SU-DHL-6 (cell line): ENCODE results near the gene AMOTL1.

Source experiments
- H2AFZ ChIP-seq: fragments of 200-600 bp; sonication (generic); 2 replicates; pipeline ENCODE4 v1.6.1; 2014; ENCODE audit warnings: low read depth, mild to moderate bottlenecking, moderate library complexity, mixed read lengths, antibody characterized with exemption, low read length; ENCODE audit not compliant: severe bottlenecking
- H3F3A ChIP-seq: fragments of 200-600 bp; shearing (Covaris generic); 2 replicates; pipeline ENCODE4 v1.6.0; 2016; ENCODE audit warnings: antibody characterized with exemption, mild to moderate bottlenecking; ENCODE audit not compliant: insufficient read depth
- H3K27ac ChIP-seq: fragments of 200-600 bp; sonication (generic); 2 replicates; pipeline ENCODE4 v1.5.1; 2016; ENCODE audit warnings: low read depth, mild to moderate bottlenecking, low read length, moderate library complexity, mixed read lengths
- H3K27me3 ChIP-seq: fragments of 200-600 bp; sonication (generic), shearing (Covaris generic); 2 replicates; pipeline ENCODE4 v1.6.0; 2014; ENCODE audit warnings: mild to moderate bottlenecking, low read length
- H3K36me3 ChIP-seq: fragments of 200-600 bp; sonication (generic); 2 replicates; pipeline ENCODE4 v1.6.1; 2014; ENCODE audit warnings: mild to moderate bottlenecking, low read length, mixed read lengths
- H3K4me2 ChIP-seq: fragments of 300-600, 200-600 bp; shearing (Covaris generic), sonication (generic); 2 replicates; pipeline ENCODE4 v1.6.0; 2014; ENCODE audit warnings: low read length, low read depth, mild to moderate bottlenecking; ENCODE audit not compliant: poor library complexity, severe bottlenecking
- H3K4me3 ChIP-seq: fragments of 200-600 bp; sonication (generic); 2 replicates; pipeline ENCODE4 v1.5.1; 2014; ENCODE audit warnings: antibody characterized with exemption, low read length, mild to moderate bottlenecking, mixed read lengths; ENCODE audit not compliant: insufficient read depth, poor library complexity, severe bottlenecking
- H3K79me2 ChIP-seq: fragments of 200-600 bp; sonication (generic); 2 replicates; pipeline ENCODE4 v1.6.1; 2014; ENCODE audit warnings: mild to moderate bottlenecking, low read length, moderate library complexity; ENCODE audit not compliant: insufficient read depth
- H3K9ac ChIP-seq: fragments of 200-600 bp; sonication (generic); 2 replicates; pipeline ENCODE4 v1.7.0; 2014; ENCODE audit warnings: mild to moderate bottlenecking, low read length
- H3K9me2 ChIP-seq: fragments of 200-600 bp; sonication (generic); replicated peaks from 2 replicates; pipeline ENCODE4 v1.6.1; 2014; ENCODE audit warnings: low read length; ENCODE audit not compliant: insufficient read depth
- H3K9me3 ChIP-seq: fragments of 200-600 bp; sonication (generic); 2 replicates; pipeline ENCODE4 v1.6.1; 2014; ENCODE audit warnings: low read length, mixed read lengths; ENCODE audit not compliant: insufficient read depth
- H4K20me1 ChIP-seq: fragments of 200-600 bp; sonication (generic); 2 replicates; pipeline ENCODE4 v1.6.1; 2014; ENCODE audit warnings: low read depth, mild to moderate bottlenecking, antibody characterized with exemption, low read length, moderate library complexity, mixed read lengths
- CTCF ChIP-seq: fragments of 200-600 bp; sonication (generic); IDR thresholded peaks from one replicate; pipeline ENCODE4 v1.5.1; 2017; ENCODE audit warnings: antibody characterized with exemption, mild to moderate bottlenecking, low read length, moderate library complexity; ENCODE audit not compliant: insufficient read depth, poor library complexity, severe bottlenecking
- EZH2phosphoT487 ChIP-seq: fragments of 200-600 bp; sonication (generic), shearing (Covaris generic); conservative IDR thresholded peaks from 2 replicates; pipeline ENCODE4 v1.6.1; 2018; ENCODE audit warnings: mild to moderate bottlenecking, antibody characterized with exemption, low read length, moderate library complexity, mixed read lengths

AMOTL1 gene

DNA sequence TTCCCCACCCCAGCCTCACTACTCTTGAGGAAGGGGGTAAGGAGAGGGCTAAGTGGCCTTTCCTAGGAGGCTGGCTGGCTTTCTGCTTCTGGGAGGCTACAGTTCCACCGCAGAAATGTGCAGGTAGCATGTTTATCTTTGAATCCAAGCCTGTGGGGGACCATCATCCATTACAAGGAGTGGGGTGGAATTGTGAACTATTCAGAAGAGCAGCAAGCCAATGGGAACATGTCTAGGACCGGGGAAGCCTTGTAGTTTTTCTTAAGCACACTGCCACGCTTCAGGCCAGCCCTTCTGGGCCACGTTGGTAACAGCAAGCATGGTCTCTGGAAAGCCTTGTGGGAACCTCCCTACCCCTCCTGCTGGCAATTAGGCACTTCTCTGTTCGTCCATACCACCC, 100.3 kb downstream of the AMOTL1 start:
- H2AFZ ChIP-seq, result no peak overlapping the region
- H3K9ac ChIP-seq, result no peak overlapping the region
- H3K36me3 ChIP-seq, result no peaks in the 10 kb centered on the region
- H3K79me2 ChIP-seq, result no peaks in the 10 kb centered on the region
- no peaks in the 10 kb centered on the region for H3K27me3 ChIP-seq
- H3K4me3 ChIP-seq, result no peak overlapping the region
- H4K20me1 ChIP-seq, result no peaks in the 10 kb centered on the region
- H3F3A ChIP-seq, result no peaks in the 10 kb centered on the region
- H3K4me2 ChIP-seq, result no peak overlapping the region
- H3K9me3 ChIP-seq, result no peaks in the 10 kb centered on the region
- TF ChIP-seq CTCF, result no peak
- no peak for TF ChIP-seq EZH2phosphoT487
- H3K27ac ChIP-seq, result no peak overlapping the region
- H3K9me2 ChIP-seq, result no peaks in the 10 kb centered on the region

GRCh38 chr11:94869186-94869585, 101.0 kb downstream of the AMOTL1 start:
- no peak overlapping the region for H3K27ac ChIP-seq
- H3K9ac ChIP-seq, result no peak overlapping the region
- H3F3A ChIP-seq, result no peaks in the 10 kb centered on the region
- no peaks in the 10 kb centered on the region for H3K79me2 ChIP-seq
- TF ChIP-seq CTCF, result no peak
- TF ChIP-seq EZH2phosphoT487, result no peak
- H4K20me1 ChIP-seq, result no peaks in the 10 kb centered on the region
- no peak overlapping the region for H3K4me3 ChIP-seq
- no peaks in the 10 kb centered on the region for H3K36me3 ChIP-seq
- H2AFZ ChIP-seq, result no peak overlapping the region
- no peaks in the 10 kb centered on the region for H3K9me2 ChIP-seq
- no peak overlapping the region for H3K4me2 ChIP-seq
- no peaks in the 10 kb centered on the region for H3K9me3 ChIP-seq
- no peaks in the 10 kb centered on the region for H3K27me3 ChIP-seq

DNA sequence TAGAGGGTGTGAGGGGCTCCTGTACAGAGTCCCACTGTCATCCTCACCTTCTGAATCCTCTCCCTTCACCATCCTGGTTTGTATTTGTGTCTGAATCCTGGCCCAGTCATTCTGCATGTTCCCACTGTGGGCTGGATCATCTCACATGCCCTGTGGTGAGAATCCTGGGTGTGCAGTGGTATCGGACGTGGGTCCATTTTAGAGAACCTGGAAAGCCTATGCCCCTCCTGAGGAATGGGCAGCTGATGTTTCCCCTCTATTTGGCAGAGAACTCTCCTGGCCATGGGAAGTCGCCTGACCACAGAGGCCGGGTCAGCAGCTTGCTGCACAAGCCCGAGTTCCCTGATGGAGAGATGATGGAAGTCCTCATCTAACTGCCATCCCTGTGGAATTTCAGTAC, 102.3 kb downstream of the AMOTL1 start:
- H3F3A ChIP-seq, result no peaks in the 10 kb centered on the region
- no peak overlapping the region for H3K9ac ChIP-seq
- H3K4me3 ChIP-seq, result no peak overlapping the region
- H3K79me2 ChIP-seq, result no peaks in the 10 kb centered on the region
- H4K20me1 ChIP-seq, result no peaks in the 10 kb centered on the region
- H3K9me2 ChIP-seq, result no peaks in the 10 kb centered on the region
- no peak overlapping the region for H2AFZ ChIP-seq
- H3K36me3 ChIP-seq, result no peaks in the 10 kb centered on the region
- TF ChIP-seq EZH2phosphoT487 (no peak), CTCF (no peak)
- H3K27ac ChIP-seq, result no peak overlapping the region
- H3K27me3 ChIP-seq, result no peaks in the 10 kb centered on the region
- H3K4me2 ChIP-seq, result no peak overlapping the region
- no peaks in the 10 kb centered on the region for H3K9me3 ChIP-seq
